PFSK-1 (cell line): ENCODE measurements around the gene ZP2.

ENCODE experiments used
- POLR2AphosphoS5 ChIP-seq: IDR thresholded peaks from 2 replicates; pipeline ENCODE4 v1.6.1; 2012; ENCODE audit warnings: low read depth, mild to moderate bottlenecking, control low read depth, low read length, moderate library complexity
- TAF1 ChIP-seq: IDR thresholded peaks from 2 replicates; pipeline ENCODE4 v1.6.1; 2012; ENCODE audit warnings: low read length, control low read depth, borderline replicate concordance; ENCODE audit not compliant: insufficient read depth

DNA sequence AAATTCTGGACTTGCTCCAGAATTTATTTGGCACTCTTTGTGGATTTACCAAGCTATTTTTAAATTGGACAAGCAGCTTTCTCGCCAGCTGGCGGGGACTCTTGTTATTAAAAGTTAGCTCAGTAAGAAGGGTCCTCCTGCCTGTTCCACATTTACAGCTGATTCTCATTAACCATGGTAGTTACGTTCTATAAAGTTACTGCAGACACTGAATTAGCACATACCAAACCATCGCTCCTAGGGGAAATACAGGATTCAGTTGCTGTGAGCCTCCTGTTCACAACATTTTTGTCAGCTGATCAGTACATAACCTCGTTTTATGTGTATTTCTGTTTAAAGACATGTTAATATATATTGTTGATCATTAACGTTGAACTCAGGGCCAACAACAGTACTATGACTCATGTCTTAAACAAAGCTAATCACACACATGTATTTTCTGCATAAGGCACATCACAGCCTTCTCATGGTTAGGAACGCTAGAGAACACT lies 48.7 kb downstream of the ZP2 start:
- TF ChIP-seq POLR2AphosphoS5 (no peak), TAF1 (no peak)
